ENCODE data around the gene INPP4B.
A peak's percentile ranks its signal among the peaks of the same experiment; 100 is the strongest.

INPP4B gene

GRCh38 chr4:142194905-142195304 lies 651.2 kb downstream of the INPP4B start:
- no peak for DNase-seq

- no peak for DNase-seq
Observed at GRCh38 chr4:142191901-142192300, 654.2 kb downstream of the INPP4B start.

- no peak for DNase-seq
Observed at GRCh38 chr4:142181021-142181420, 665.1 kb downstream of the INPP4B start.

DNA sequence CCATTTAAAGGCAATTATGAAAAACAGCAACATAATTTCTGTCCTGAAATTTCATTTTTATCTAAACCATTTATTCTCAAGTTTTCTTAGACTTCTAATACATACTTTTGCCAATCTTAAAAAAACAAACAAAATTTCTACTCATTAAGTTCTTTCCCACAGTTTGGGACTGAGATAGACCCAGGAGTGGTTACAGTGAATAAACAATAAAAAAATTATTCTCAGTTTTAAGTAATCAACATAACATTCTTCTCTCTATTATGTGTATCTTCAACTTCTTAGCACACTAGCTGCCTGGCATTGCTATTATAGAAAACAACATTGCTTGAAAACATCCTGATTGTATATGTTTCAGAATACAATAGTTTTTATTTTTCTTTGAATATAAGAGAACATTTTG lies 676.9 kb downstream of the INPP4B start:
- DNase-seq, result no peak

DNA sequence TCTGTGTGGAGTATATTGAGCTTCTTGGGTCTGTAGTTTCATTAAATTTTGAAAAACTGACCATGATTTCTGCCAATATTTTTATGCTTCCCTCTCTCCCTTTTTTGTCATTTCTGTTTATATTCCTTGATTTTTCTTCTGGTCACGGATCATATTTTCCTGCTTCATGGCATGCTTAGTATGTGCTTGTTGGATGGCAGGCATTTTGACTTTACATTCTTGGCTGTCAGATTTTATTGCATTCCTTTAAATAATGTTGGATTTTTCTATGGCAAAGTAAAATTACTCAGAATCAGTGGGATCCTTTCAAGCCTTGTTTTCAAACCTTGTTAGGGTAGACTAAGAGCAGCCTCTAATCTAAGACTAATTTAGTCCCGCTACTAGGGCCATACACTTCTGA lies 677.9 kb downstream of the INPP4B start:
- no peak for DNase-seq

- DNase-seq, result no peak
Observed at GRCh38 chr4:142164767-142165500, 681.2 kb downstream of the INPP4B start.

DNA sequence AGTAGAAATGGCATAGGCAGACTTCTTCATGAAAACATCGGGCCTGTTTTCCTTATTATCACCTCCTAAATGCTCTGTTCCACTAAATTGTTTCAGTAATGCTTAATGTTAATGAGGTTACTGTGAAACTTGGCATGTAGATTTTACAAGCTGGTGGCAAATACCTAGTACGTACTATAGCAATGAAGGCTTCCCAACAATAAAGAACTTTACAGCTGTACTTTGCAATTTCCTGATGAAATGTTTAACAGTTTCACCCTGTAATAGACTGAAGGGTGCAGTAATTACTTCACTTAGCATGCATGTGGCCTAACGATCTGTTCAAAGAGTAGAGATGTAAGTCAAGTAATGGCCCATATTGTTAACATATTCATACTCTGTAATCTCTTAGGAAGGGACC lies 685.0 kb downstream of the INPP4B start:
- no peak for DNase-seq

GRCh38 chr4:142160509-142160908 lies 685.6 kb downstream of the INPP4B start:
- DNase-seq, result no peak

DNA sequence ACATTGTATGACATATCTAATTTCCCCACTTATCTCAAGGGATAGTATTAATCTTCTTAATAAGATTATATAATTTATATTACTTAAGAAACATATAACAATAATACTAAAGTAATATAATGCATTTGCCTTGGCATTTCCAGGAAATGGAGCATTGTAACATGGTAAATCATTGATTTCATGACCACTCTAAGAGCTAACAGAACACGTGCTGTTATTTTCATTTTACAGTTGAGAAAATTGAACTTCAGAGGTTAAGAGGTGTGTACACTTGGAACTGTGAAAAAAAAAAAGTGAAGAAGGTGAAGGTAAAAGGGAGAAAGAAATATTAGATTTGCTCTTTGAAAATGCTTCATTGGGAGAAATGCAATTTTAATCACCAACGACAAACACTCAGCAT lies 687.1 kb downstream of the INPP4B start:
- no peak for DNase-seq

DNA sequence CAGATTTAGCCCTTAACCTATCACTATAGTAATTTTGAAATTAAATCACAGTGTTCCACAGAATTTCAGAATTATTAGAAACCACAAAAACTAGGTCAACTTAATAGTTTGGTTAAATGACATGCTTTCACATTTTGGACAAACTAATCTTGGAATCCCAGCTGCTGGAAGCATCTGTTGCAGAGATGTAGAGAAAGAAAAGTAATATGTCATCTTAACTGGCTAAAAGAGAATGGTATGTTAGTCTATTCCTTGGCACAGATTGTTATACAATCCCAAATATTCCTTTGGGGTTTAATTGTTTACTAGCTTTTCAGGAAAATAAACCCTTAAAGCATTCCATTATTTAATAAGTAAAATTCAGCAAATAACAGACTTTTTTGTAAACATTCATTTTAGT lies 689.8 kb downstream of the INPP4B start:
- no peak for DNase-seq

DNA sequence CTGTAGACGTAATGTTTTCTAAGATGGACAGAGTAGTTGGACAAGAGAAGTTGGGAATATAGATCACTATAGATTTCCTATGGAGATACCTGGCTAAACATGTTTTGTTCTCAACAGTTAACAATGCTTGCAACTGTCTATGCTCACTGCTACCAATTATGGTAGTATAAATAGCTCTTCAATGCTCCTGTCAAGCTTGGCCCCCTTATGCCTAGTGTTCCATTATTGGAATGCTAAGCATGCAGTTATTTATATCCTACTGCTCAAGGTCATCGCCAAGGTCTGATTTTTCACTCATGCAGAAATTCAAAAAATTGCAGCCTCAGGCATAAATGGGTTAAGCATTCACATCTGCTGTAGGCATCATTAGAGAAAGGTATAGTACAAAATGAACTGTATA lies 690.8 kb downstream of the INPP4B start:
- DNase-seq, result no peak

DNA sequence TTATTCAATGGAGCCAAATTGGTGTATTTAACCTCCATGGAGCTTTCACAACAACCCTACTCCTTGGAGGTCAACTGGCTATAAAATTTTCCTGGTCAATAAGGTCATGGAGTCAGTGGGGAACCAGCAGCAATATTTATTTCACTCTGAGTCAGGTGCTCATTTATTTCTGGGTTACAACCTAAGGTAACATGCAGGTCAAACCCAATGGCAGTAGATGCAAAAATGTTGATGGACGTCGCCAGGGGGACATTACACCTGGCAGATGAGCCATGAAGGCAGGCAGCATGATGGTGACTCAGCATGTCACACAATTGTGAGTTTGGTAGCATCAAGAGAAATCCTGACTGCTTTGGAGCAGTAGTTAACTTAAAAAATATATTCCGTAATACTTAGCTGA lies 695.6 kb downstream of the INPP4B start:
- no peak for DNase-seq

- DNase-seq, result no peak
Observed at GRCh38 chr4:142144813-142145212, 701.3 kb downstream of the INPP4B start.

GRCh38 chr4:142142366-142143054 lies 703.6 kb downstream of the INPP4B start:
- DNase-seq, result no peak

DNA sequence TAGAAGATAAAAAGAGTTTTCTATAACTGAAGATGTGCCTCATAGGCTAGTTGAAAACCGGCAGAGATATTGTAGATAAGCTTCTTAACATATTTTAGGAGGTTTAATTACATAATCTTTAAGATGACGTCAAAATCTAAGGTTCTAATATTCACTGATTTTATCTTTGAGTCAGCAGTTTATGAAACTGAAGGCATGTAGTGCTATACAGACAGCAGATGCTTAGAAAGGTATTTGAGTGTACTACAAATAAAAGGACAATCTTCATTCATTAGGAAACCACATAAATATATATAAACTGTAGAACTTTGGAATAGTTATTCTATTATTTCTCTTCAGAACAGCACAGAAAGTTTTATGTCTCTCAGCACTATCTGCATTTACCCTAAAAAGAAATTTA lies 704.9 kb downstream of the INPP4B start:
- DNase-seq, result no peak

GRCh38 chr4:142130666-142131065 lies 715.4 kb downstream of the INPP4B start:
- DNase-seq, result no peak

DNA sequence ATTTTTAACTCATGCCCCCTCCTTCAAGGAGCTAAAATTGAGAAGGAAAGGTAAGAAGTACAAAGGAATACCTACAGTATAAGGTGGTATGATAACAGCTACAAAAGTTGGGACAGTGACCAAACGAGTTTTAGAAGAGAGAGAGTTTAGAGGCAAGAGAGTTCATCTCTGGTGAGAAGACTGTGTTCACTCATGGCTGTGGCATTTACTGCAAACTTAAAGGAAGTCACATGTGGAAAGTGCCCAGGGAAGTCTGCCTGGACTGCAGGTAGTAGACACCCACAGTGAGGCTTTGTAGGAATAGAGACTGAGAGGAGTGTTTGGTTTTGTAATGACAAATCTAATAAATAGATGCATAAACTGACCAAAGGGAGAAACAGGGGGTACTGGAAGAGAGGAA lies 716.2 kb downstream of the INPP4B start:
- no peak for DNase-seq

DNA sequence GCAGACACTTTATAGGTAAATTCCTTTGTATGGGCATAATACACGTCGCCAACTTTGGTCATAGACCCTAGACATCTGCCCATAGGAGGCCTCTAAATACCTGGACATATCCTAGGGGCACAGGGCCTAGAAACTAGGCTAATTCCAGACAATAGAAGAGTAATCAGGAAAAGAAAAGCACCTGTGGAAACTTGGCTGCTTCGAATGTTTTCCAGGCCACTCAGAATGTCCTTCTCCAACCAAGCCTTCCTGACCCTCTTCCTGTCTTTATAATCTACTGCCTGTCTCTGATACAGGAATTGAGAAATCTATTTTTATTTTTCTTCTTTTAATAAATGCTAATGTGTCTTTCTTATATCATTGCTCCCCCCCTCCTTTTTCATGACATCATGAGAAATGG lies 716.6 kb downstream of the INPP4B start:
- DNase-seq, result no peak

- DNase-seq, result no peak
Observed at GRCh38 chr4:142128529-142128928, 717.6 kb downstream of the INPP4B start.

- peak; percentile 6 for DNase-seq
Observed at GRCh38 chr4:142126890-142127497, 719.1 kb downstream of the INPP4B start.

GRCh38 chr4:142124874-142125273 lies 721.2 kb downstream of the INPP4B start:
- no peak for DNase-seq

DNA sequence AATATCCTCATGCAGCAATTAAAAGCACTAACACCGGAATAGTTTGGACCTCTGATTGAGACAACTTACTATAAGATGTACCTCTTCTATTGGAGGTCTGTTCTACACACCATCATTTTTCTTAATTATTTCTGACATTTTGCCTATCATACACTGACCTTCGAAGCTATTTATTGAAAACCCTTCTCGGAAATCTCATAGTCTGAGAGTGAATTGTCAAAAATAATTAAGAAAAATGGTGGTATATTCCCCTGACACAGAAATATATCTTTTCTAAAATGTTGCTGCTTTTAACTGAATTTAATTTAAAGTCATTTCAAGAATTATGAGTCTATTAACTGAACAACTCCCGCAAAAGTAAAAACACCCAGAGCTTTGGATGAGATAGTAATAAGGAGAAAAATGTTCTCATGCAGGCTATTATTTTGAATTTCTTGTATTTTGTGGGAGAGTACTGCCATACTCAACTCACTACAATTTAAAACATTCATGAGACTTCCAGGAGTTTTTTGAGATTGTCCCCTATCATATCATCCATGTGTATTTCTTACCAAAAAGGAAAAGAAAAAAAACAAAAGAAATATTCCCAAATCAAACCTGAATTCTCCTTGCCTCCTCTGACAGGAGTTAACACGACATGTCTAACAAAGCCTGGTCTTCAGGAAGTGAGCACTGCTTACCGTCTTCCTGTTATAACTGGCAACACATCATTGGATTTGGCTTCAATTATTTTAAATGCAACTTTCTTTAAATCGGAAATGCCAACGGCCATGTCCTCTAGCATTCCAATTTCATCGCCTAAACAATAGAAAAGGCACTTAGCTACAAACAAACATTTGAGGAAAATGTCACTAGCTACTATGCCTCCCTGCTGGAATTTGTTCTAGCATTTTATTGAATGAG lies 724.4 kb downstream of the INPP4B start:
- no peak for DNase-seq

- no peak for DNase-seq
Observed at GRCh38 chr4:142120921-142121320, 725.2 kb downstream of the INPP4B start.
